Ectodermal cell (in vitro differentiated cells): ENCODE data around the gene GATD1.
"Not testable (repeated sequence)": the region's sequence is repeated elsewhere in the genome, so short reads cannot be mapped to it uniquely, and the experiment has no call there.

ENCODE experiments used
- H3K27ac ChIP-seq: 2 replicates; pipeline ENCODE4 v1.7.0; 2013; ENCODE audit warnings: mild to moderate bottlenecking, low read depth, low read length; ENCODE audit not compliant: insufficient read depth, poor library complexity, severe bottlenecking
- H3K27me3 ChIP-seq: 2 replicates; pipeline ENCODE4 v1.7.0; 2013; ENCODE audit warnings: mild to moderate bottlenecking, low read length; ENCODE audit not compliant: insufficient read depth, control insufficient read depth, poor library complexity, severe bottlenecking
- H3K36me3 ChIP-seq: one replicate; pipeline ENCODE4 v1.7.0; 2013; ENCODE audit warnings: low read length; ENCODE audit not compliant: control insufficient read depth, insufficient read depth
- H3K4me1 ChIP-seq: one replicate; pipeline ENCODE4 v1.7.0; 2013; ENCODE audit warnings: low read length; ENCODE audit not compliant: control insufficient read depth, insufficient read depth
- H3K4me3 ChIP-seq: 2 replicates; pipeline ENCODE4 v1.7.0; 2013; ENCODE audit warnings: low read depth, low read length, control low read depth; ENCODE audit not compliant: insufficient read depth
- H3K9me3 ChIP-seq: 2 replicates; pipeline ENCODE4 v1.7.0; 2013; ENCODE audit warnings: mild to moderate bottlenecking, low read length, moderate library complexity; ENCODE audit not compliant: control insufficient read depth
- WGBS, 2 experiments: methylation state at CpG; one replicate each; pipeline ENCODE4 v1.1.7; 2013; ENCODE audit warnings: missing lambda C conversion rate in 2 of 2; 5-methylcytosine and 5-hydroxymethylcytosine counted together

Gene GATD1

GRCh38 chr11:742156-742546 is 35.1 kb downstream of the GATD1 start:
- Histone ChIP-seq H3K36me3 (no peaks in the 10 kb centered on the region), H3K4me1 (no peaks in the 10 kb centered on the region), H3K9me3 (no peaks in the 10 kb centered on the region), H3K27me3 (no peaks in the 10 kb centered on the region), H3K27ac (no peak overlapping the region), H3K4me3 (no peak overlapping the region)
- 94 to 95% methylated on average over 3 of the region's 3 CpGs for WGBS, 2 experiments

DNA sequence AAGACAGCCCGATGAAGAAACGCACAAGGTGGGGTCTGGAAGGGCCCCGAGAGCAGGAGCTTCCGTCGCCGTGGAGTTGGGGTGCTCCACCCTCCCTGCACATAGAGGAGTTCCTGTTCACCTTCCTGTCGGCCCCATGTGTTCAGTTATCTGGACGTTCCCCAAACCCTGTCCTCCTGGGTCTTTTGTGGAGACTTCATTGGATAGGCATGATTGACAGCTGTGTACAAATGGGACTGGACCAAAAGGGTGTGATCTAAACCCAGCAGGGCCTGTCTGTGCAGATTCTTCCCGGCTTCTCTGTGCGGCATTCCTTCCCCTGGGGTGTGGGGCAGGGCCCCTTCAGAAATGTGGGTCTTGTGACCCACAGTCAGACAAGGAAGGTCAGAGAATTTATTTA is 39.4 kb downstream of the GATD1 start:
- H3K9me3 ChIP-seq, H3K4me1 ChIP-seq, H3K27me3 ChIP-seq, H3K4me3 ChIP-seq, H3K27ac ChIP-seq, H3K36me3 ChIP-seq: not testable (repeated sequence)
- 87 to 88% methylated on average over 10 of the region's 10 CpGs for WGBS, 2 experiments

DNA sequence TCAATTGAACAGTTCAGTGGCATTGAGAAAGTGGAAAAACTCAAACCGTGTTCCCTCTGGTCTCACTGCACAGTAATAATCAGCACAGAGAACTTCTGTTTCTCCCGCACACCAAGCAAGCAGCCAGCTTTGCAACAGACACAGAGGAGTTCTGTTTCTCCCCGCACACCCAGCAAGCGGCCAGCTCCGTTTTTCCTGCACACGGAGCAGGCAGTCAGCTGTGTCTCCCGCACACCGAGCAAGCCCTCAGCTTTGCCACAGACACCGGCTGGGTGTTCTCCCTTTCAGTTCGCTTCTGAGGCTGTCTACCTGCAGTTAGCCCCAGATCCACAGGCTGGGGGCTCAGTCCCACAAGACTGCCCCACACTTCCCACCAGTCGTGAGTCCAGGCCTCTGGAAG is 39.9 kb downstream of the GATD1 start:
- no peaks in the 10 kb centered on the region for H3K9me3 ChIP-seq
- H3K36me3 ChIP-seq = no peaks in the 10 kb centered on the region
- H3K27me3 ChIP-seq = no peaks in the 10 kb centered on the region
- 90 to 91% methylated on average over 11 of the region's 11 CpGs for WGBS, 2 experiments
- H3K4me3 ChIP-seq = no peak overlapping the region
- H3K4me1 ChIP-seq = no peaks in the 10 kb centered on the region
- no peak overlapping the region for H3K27ac ChIP-seq

GRCh38 chr11:734541-734940 is 42.7 kb downstream of the GATD1 start:
- H3K9me3 ChIP-seq, H3K4me3 ChIP-seq, H3K27ac ChIP-seq, H3K36me3 ChIP-seq, H3K27me3 ChIP-seq, H3K4me1 ChIP-seq: not testable (repeated sequence)
- 94 to 97% methylated on average over 21 to 25 of the region's 26 CpGs for WGBS, 2 experiments

- Histone ChIP-seq H3K27ac (no peak overlapping the region), H3K4me3 (no peak overlapping the region), H3K27me3 (no peaks in the 10 kb centered on the region), H3K9me3 (no peaks in the 10 kb centered on the region), H3K4me1 (no peaks in the 10 kb centered on the region), H3K36me3 (no peaks in the 10 kb centered on the region)
- 91 to 93% methylated on average over 20 of the region's 20 CpGs for WGBS, 2 experiments
Observed at GRCh38 chr11:733072-733471, 44.2 kb downstream of the GATD1 start.

- H3K4me1 ChIP-seq = peaks cover 12% of the 10 kb centered on the region
- no peaks in the 10 kb centered on the region for H3K9me3 ChIP-seq
- H3K4me3 ChIP-seq = no peak overlapping the region
- H3K27ac ChIP-seq = no peak overlapping the region
- H3K27me3 ChIP-seq = peaks cover 33% of the 10 kb centered on the region
- WGBS, 2 experiments = 85 to 90% methylated on average over 17 of the region's 17 CpGs
- H3K36me3 ChIP-seq = no peaks in the 10 kb centered on the region
Observed at GRCh38 chr11:729492-730074, 47.7 kb downstream of the GATD1 start.

GRCh38 chr11:728901-729491 is 48.3 kb downstream of the GATD1 start:
- H3K4me1 ChIP-seq = peaks cover 12% of the 10 kb centered on the region
- H3K9me3 ChIP-seq = no peaks in the 10 kb centered on the region
- H3K4me3 ChIP-seq = no peak overlapping the region
- no peaks in the 10 kb centered on the region for H3K36me3 ChIP-seq
- peaks cover 33% of the 10 kb centered on the region for H3K27me3 ChIP-seq
- WGBS, 2 experiments = 92 to 93% methylated on average over 15 of the region's 15 CpGs
- no peak overlapping the region for H3K27ac ChIP-seq

GRCh38 chr11:727859-728748 is 49.2 kb downstream of the GATD1 start:
- H3K27ac ChIP-seq = no peak overlapping the region
- no peaks in the 10 kb centered on the region for H3K36me3 ChIP-seq
- no peaks in the 10 kb centered on the region for H3K9me3 ChIP-seq
- 41 to 44% methylated on average over 31 of the region's 31 CpGs for WGBS, 2 experiments
- H3K4me1 ChIP-seq = peaks cover 12% of the 10 kb centered on the region
- peaks cover 33% of the 10 kb centered on the region for H3K27me3 ChIP-seq
- no peak overlapping the region for H3K4me3 ChIP-seq

GRCh38 chr11:727281-727701 is 50.0 kb downstream of the GATD1 start:
- H3K4me3 ChIP-seq = no peak overlapping the region
- H3K36me3 ChIP-seq = no peaks in the 10 kb centered on the region
- H3K4me1 ChIP-seq = peaks cover 12% of the 10 kb centered on the region
- peaks cover 33% of the 10 kb centered on the region for H3K27me3 ChIP-seq
- 93 to 94% methylated on average over 12 of the region's 12 CpGs for WGBS, 2 experiments
- H3K27ac ChIP-seq = no peak overlapping the region
- no peaks in the 10 kb centered on the region for H3K9me3 ChIP-seq
